Gastrocnemius medialis (tissue), 4 donors: ENCODE results near the gene SURF2.

Experiments
- CTCF ChIP-seq, 5 experiments: fragments of 450-650 bp in 3 of 5; fragments of 200-600 bp in 2 of 5; sonication (generic) in 2 of 5; IDR thresholded peaks in 4 of 5; conservative IDR thresholded peaks in 1 of 5; 1 replicate in 4 of 5; 2 replicates in 1 of 5; pipeline ENCODE4 v1.5.1; 2016 to 2019; ENCODE audit warnings: antibody characterized with exemption in 5 of 5, mild to moderate bottlenecking in 3 of 5, moderate library complexity in 3 of 5
- POLR2A ChIP-seq, 2 donors: fragments of 450-650 bp; IDR thresholded peaks; one replicate each; pipeline ENCODE4 v1.6.1; 2017; ENCODE audit warnings: antibody characterized with exemption in 2 of 2, mild to moderate bottlenecking in 2 of 2, moderate library complexity in 2 of 2

GRCh38 chr9:133402689-133403088, 46.3 kb downstream of the SURF2 start:
- TF ChIP-seq CTCF (IDR thresholded peaks at IDR 0.05 in 4 of 5, conservative IDR thresholded peaks at IDR 0.05 in 1 of 5) (no peak), POLR2A (IDR thresholded peaks at IDR 0.05) (no peak)
